Tibial nerve (tissue), 4 donors: ENCODE results near the gene SH3GLB2.

Experiments
- EP300 ChIP-seq, 2 donors: sonication (generic); formaldehyde crosslinking; IDR thresholded peaks; one replicate each; pipeline ENCODE4 v1.6.1; 2017; ENCODE audit warnings: antibody characterized with exemption in 2 of 2, mild to moderate bottlenecking in 1 of 2
- POLR2A ChIP-seq, 2 donors: fragments of 450-650 bp; IDR thresholded peaks; one replicate each; pipeline ENCODE4 v1.6.1; 2017; ENCODE audit warnings: antibody characterized with exemption in 2 of 2, mild to moderate bottlenecking in 2 of 2, moderate library complexity in 2 of 2
- TF ChIP-seq, protein P1 (sequence below), 5 experiments: fragments of 200-600 bp in 3 of 5; fragments of 450-650 bp in 2 of 5; sonication (generic) in 3 of 5; IDR thresholded peaks; one replicate each; pipeline ENCODE4 v1.5.1; 2016 to 2019; ENCODE audit warnings: antibody characterized with exemption in 5 of 5, mild to moderate bottlenecking in 3 of 5, moderate library complexity in 2 of 5

DNA sequence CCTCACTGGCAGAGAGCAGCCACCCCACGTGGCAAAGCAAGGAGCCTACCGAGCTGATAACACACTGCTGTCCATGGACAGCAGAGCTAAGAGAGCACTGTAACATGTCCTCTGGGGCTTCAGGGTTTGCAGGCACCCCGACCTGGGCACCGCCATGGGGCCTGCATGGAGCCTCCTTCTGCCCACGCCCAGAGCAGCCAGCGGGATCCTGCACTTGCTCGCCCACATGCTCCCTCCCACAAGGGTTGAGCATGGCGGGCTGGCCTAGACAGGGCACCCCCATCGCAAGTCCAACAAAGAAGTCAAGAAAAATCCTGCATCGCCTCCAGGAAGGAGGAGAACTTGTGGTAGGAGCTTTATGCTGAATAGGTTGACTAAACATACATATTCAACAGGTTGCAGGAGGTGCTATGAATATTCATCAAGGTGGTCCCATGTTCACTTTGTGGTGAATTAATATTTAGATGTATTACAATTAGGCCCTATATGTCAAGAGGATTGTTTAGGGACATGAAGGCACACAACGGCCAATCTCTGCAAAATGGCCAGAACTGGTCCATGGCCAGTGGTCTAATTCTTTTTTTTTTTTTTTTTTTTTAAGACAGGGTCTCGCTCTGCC, 4.5 kb upstream of the SH3GLB2 start:
- TF ChIP-seq, protein P1, sequence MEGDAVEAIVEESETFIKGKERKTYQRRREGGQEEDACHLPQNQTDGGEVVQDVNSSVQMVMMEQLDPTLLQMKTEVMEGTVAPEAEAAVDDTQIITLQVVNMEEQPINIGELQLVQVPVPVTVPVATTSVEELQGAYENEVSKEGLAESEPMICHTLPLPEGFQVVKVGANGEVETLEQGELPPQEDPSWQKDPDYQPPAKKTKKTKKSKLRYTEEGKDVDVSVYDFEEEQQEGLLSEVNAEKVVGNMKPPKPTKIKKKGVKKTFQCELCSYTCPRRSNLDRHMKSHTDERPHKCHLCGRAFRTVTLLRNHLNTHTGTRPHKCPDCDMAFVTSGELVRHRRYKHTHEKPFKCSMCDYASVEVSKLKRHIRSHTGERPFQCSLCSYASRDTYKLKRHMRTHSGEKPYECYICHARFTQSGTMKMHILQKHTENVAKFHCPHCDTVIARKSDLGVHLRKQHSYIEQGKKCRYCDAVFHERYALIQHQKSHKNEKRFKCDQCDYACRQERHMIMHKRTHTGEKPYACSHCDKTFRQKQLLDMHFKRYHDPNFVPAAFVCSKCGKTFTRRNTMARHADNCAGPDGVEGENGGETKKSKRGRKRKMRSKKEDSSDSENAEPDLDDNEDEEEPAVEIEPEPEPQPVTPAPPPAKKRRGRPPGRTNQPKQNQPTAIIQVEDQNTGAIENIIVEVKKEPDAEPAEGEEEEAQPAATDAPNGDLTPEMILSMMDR (IDR thresholded peaks at IDR 0.05): no peak
- TF ChIP-seq POLR2A (IDR thresholded peaks at IDR 0.05) (no peak), EP300 (IDR thresholded peaks at IDR 0.05) (no peak)
